Neural cell (in vitro differentiated cells): ENCODE measurements around the gene PLAAT2.

Experiments
- MXI1 ChIP-seq: fragments of 450-650 bp; conservative IDR thresholded peaks from 2 replicates; pipeline ENCODE4 v1.6.1; 2014; ENCODE audit warnings: antibody characterized with exemption, mild to moderate bottlenecking; ENCODE audit not compliant: poor library complexity, severe bottlenecking
- SMC3 ChIP-seq: fragments of 450-650 bp; conservative IDR thresholded peaks from 2 replicates; pipeline ENCODE4 v1.6.1; 2014; ENCODE audit warnings: antibody characterized with exemption, mild to moderate bottlenecking, moderate library complexity; ENCODE audit not compliant: poor library complexity
- TF ChIP-seq, protein P1 (sequence below): fragments of 450-650 bp; IDR thresholded peaks from 2 replicates; pipeline ENCODE4 v1.5.1; 2014; ENCODE audit warnings: antibody characterized with exemption, mild to moderate bottlenecking, moderate library complexity; ENCODE audit not compliant: poor library complexity, severe bottlenecking
- TF ChIP-seq, protein P2 (sequence below): IDR thresholded peaks from 2 replicates; pipeline ENCODE4 v1.6.1; 2012; ENCODE audit warnings: borderline replicate concordance

DNA sequence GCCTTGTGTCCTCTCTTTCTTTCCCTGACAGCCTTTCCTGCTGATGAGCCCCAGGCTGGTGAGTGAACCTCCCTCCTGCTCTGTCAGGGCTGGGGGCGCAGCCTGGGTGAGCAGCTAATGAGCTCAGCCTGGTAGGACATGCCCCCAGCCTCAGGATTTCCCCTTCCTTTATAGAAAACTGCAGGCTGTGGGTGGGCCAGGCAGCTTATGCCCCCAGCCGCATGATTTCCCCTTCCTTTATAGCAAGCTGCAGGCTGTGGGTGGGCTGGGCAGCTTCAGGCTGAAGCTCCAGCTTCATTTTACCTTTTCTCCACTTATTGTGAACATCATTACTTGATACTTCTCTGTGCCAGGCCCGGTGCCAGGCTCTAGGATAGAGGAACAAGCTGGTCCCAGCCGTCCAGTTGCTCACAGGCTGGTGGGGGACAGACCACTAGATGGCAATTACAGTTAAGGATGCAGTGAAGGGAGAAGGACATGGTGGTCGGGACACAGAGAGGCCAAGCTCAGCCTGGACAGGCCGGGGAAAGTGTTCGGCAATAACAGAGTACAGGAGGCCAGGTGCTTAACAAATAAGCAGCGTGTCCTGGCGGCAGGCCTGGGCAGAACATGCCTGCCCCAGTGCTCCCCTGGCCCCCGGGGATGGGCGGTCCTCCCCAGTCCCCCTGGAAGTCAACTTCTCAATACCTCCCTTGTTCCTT, 52.0 kb downstream of the PLAAT2 start:
- TF ChIP-seq MXI1 (no peak), SMC3 (no peak)
- TF ChIP-seq, protein P1, sequence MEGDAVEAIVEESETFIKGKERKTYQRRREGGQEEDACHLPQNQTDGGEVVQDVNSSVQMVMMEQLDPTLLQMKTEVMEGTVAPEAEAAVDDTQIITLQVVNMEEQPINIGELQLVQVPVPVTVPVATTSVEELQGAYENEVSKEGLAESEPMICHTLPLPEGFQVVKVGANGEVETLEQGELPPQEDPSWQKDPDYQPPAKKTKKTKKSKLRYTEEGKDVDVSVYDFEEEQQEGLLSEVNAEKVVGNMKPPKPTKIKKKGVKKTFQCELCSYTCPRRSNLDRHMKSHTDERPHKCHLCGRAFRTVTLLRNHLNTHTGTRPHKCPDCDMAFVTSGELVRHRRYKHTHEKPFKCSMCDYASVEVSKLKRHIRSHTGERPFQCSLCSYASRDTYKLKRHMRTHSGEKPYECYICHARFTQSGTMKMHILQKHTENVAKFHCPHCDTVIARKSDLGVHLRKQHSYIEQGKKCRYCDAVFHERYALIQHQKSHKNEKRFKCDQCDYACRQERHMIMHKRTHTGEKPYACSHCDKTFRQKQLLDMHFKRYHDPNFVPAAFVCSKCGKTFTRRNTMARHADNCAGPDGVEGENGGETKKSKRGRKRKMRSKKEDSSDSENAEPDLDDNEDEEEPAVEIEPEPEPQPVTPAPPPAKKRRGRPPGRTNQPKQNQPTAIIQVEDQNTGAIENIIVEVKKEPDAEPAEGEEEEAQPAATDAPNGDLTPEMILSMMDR, result no peak
- TF ChIP-seq, protein P2, sequence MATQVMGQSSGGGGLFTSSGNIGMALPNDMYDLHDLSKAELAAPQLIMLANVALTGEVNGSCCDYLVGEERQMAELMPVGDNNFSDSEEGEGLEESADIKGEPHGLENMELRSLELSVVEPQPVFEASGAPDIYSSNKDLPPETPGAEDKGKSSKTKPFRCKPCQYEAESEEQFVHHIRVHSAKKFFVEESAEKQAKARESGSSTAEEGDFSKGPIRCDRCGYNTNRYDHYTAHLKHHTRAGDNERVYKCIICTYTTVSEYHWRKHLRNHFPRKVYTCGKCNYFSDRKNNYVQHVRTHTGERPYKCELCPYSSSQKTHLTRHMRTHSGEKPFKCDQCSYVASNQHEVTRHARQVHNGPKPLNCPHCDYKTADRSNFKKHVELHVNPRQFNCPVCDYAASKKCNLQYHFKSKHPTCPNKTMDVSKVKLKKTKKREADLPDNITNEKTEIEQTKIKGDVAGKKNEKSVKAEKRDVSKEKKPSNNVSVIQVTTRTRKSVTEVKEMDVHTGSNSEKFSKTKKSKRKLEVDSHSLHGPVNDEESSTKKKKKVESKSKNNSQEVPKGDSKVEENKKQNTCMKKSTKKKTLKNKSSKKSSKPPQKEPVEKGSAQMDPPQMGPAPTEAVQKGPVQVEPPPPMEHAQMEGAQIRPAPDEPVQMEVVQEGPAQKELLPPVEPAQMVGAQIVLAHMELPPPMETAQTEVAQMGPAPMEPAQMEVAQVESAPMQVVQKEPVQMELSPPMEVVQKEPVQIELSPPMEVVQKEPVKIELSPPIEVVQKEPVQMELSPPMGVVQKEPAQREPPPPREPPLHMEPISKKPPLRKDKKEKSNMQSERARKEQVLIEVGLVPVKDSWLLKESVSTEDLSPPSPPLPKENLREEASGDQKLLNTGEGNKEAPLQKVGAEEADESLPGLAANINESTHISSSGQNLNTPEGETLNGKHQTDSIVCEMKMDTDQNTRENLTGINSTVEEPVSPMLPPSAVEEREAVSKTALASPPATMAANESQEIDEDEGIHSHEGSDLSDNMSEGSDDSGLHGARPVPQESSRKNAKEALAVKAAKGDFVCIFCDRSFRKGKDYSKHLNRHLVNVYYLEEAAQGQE, result no peak
